Hematopoietic multipotent progenitor cell treated with erythropoietin and hydrocortisone succinate and interleukin-3 and kit ligand, for 17 days (in vitro differentiated cells): ENCODE data around the gene MAEL.

Source experiments
- DNase-seq: peaks from one replicate; pipeline ENCODE4 v3.0.0-alpha.2; 2015; ENCODE audit warnings: low spot score

The MAEL gene

GRCh38 chr1:167056529-167057231 is 67.6 kb downstream of the MAEL start:
- no peak for DNase-seq

DNA sequence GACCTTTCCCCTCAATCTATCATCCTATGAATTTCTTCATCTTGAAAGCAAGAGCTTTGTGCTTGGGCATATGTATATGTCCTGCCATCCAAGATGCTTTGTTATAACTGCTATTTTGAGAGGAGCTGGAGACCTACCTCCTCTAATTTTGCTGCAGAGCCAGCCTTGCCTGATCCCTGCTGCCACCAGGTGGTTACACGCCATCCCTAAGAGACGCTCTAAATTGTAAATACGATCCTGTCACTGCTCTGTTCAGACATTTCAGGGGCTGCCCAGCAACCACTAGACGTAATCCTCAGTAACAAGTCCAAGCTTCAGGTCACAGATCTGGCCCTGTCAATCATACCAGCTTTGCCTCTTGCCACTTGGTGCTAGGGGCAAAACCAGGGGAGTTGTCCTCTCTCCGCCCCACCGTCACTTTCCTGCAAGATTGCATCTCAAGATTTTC is 68.2 kb downstream of the MAEL start:
- DNase-seq = no peak

DNA sequence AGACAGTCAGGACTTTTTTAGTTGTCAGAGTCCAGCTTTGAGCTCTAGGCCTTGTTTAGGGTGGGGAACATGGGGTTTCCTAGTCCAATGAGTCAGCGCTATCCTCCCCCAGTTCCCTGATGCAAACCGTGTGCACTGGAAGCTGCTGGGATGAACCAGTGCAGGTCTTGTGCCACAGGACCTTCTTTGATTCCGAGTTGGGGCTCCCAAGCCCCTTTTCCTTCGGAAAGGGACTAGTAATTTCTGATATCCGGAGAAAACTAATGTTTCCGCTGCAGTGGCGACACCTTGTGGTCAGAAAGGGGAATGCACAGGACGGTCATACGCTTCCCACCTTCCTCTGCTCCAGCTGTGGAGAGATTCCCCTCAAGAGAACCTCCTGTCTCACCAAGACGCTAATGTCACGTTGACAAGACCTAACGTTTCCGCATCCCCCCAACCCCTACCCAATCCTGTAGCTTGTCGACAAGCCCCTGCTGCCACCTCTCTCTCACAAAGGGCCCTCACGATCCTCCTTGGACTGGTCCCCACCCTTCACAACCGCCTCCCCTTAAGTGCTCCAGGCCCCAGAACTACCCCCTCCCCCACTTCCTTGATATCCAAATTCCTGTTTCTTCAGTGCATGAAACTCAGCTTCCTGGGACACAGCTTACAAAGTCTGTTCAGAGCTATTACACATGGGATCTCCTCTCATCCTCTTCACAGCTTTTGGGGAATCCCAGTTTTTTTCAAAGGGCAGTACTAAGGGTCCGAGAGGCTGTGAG is 70.1 kb downstream of the MAEL start:
- peak; percentile 73 for DNase-seq

DNA sequence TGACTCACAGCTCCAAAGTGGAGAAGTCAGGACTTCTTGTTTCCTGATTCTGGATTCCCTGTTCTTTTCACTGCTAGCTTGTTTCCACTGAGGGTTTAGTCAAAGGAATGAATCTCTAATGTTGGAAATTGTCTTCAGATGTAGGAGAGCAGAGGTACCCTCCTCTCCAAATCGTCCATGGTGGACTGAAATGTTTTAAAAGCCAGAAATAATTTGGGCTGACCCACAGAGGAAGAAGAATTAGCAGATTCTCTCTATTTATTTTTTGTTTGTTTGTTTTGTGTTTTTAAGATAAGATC is 70.7 kb downstream of the MAEL start:
- DNase-seq = no peak

- no peak for DNase-seq
These were observed 71.3 kb downstream of the MAEL start for GRCh38 chr1:167060141-167061072.

DNA sequence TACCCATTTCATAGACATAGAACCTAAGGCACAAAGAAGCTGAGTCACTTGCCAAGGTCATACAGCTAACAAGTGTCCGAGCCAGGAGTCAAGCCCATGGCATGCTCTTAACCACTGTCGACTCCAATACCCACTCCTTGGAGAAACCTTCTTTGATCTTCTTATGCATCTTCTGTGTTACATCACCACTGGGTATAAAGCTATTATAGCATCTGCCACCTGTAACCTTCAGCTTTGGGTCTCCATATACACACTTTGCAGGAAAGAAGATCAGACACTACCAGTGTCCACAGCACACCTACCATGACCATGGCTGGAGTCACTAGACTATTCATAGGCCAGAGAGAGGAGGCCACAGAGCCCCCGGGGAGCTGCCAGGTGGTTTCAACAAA is 72.0 kb downstream of the MAEL start:
- no peak for DNase-seq

GRCh38 chr1:167064621-167065020 is 75.5 kb downstream of the MAEL start:
- DNase-seq = no peak

- DNase-seq = no peak
These were observed 76.4 kb downstream of the MAEL start for GRCh38 chr1:167065471-167065870.

GRCh38 chr1:167066333-167067122 is 77.4 kb downstream of the MAEL start:
- peak; percentile 74 for DNase-seq

DNA sequence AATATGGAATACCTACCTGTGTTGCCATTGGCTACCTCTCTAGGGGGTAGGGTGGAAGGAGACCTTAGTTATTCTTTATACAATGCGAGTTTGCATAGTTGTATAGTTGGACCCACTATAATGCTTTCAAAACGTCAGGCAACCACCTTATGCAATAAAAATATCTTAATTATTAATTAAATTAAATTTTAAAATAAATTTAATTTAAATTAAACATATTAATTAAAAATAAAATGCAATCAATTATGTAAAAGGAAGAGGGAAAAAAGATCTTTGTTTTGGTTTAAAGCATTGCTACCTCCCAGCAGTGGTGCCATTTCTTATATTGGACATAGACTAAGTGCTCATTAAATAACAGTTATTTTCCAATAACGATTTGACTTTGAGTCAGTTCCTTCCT is 78.8 kb downstream of the MAEL start:
- no peak for DNase-seq

DNA sequence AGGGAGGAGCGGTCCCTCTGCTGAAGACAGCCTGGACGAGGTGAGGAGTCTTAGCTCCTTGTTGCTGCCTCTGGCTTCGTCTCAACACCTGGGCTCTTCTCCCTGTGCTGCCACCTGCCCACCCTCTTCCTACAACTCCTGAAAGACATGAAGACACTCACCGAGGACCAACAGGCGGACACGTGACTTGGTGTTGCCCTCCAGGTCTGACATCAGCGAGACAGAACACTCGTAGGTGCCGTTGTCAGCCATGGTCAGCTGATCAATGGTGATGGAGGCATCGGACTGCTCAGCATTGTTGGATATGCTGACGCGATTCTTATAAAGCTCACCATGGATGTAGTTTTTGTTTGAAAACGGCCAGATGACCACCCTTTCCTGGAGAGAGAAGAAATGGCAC is 79.7 kb downstream of the MAEL start:
- DNase-seq = no peak

GRCh38 chr1:167071286-167071685 is 82.2 kb downstream of the MAEL start:
- no peak for DNase-seq
